Caco-2 (cell line): Measurements from ENCODE around the gene HNF1B. TPM values are rescaled to one million over a fixed set of nuclear protein-coding genes. Genes with fewer than 3 reads are reported as not detected.

ENCODE experiments used
- BruUV-seq: library from RNA; stranded (reverse); fragments of 400-500 nt; replicated peaks from 2 replicates; lab custom pipeline; 2021; lab: Mats Ljungman, UMichigan
- CTCF ChIA-PET: fragments of 300-600 bp; sonication (Branson Sonifier 250); formaldehyde crosslinking; loops from one replicate; lab custom pipeline; 2022; ENCODE audit warnings: antibody characterized with exemption; lab: Charles Lee
- POLR2A ChIA-PET: fragments of 300-600 bp; sonication (Branson Sonifier 250); formaldehyde crosslinking; loops from one replicate; lab custom pipeline; 2022; ENCODE audit warnings: antibody characterized with exemption; lab: Charles Lee
- DNase-seq, 2 experiments: peaks; one replicate each; pipeline versions ENCODE4 v3.0.0 to v3.0.0-alpha.2; 2020 to 2022
- H3K27me3 ChIP-seq: replicated peaks from 2 replicates; pipeline ENCODE4 v1.6.0; 2011; ENCODE audit warnings: low read length; ENCODE audit not compliant: control insufficient read depth, insufficient read depth
- H3K36me3 ChIP-seq: 2 replicates; pipeline ENCODE4 v1.5.1; 2011; ENCODE audit warnings: low read length; ENCODE audit not compliant: control insufficient read depth, insufficient read depth
- H3K4me1 ChIP-seq: fragments of 250-450 bp; sonication (Bioruptor Pico); 2 replicates; pipeline ENCODE4 v1.5.1; 2020; ENCODE audit warnings: mild to moderate bottlenecking
- H3K4me3 ChIP-seq: 2 replicates; pipeline ENCODE4 v1.5.1; 2011; ENCODE audit warnings: low read depth, mild to moderate bottlenecking, control low read depth, low read length
- H3K9me3 ChIP-seq: fragments of 250-450 bp; sonication (Bioruptor Pico); 2 replicates; pipeline ENCODE4 v1.5.1; 2020; ENCODE audit warnings: mild to moderate bottlenecking, moderate library complexity
- H3K27ac Mint-ChIP-seq: one replicate; pipeline ENCODE4 v1.8.0; 2022; ENCODE audit warnings: mixed read lengths; ENCODE audit not compliant: unreplicated experiment
- H3K27me3 Mint-ChIP-seq: one replicate; pipeline ENCODE4 v1.8.0; 2022; ENCODE audit warnings: mixed read lengths; ENCODE audit not compliant: insufficient read depth, unreplicated experiment
- H3K36me3 Mint-ChIP-seq: one replicate; pipeline ENCODE4 v1.8.0; 2022; ENCODE audit warnings: mild to moderate bottlenecking, mixed read lengths; ENCODE audit not compliant: insufficient read depth, unreplicated experiment
- H3K4me1 Mint-ChIP-seq: one replicate; pipeline ENCODE4 v1.8.0; 2022; ENCODE audit warnings: low read depth, mixed read lengths; ENCODE audit not compliant: unreplicated experiment
- H3K4me3 Mint-ChIP-seq: one replicate; pipeline ENCODE4 v1.8.0; 2022; ENCODE audit warnings: mild to moderate bottlenecking, moderate library complexity, mixed read lengths; ENCODE audit not compliant: unreplicated experiment
- H3K9me3 Mint-ChIP-seq: one replicate; pipeline ENCODE4 v1.8.0; 2022; ENCODE audit warnings: mixed read lengths; ENCODE audit not compliant: unreplicated experiment
- CTCF ChIP-seq, 2 experiments: fragments of 200-600 bp in 1 of 2; IDR thresholded peaks; 1 replicate in 1 of 2; 2 replicates in 1 of 2; pipeline versions ENCODE4 v1.5.1 to v1.8.0; 2011 to 2022; ENCODE audit warnings: antibody characterized with exemption in 1 of 2, control low read depth in 1 of 2, inconsistent platforms in 1 of 2, low read depth in 1 of 2, low read length in 1 of 2, mild to moderate bottlenecking in 1 of 2, moderate library complexity in 1 of 2; ENCODE audit not compliant: insufficient read depth in 1 of 2, severe bottlenecking in 1 of 2, unreplicated experiment in 1 of 2
- intact Hi-C: fragments of 100-400 bp; cut with micrococcal nuclease; formaldehyde crosslinking; loops from one replicate; pipeline ENCODE4 v1.10.0; 2022; ENCODE audit not compliant: unreplicated experiment
- total RNA-seq: library from RNA; stranded (reverse); gene quantifications from 2 replicates; pipeline ENCODE4 v1.2.3, GENCODE V29; 2022

The HNF1B gene
- total RNA-seq, 1 experiment from 2014 or later = 36.9 TPM

- ChIA-PET CTCF (interaction anchor here (0.6 to 2.7 kb wide), 14 partner anchors 12 to 927 kb away, joined by 3 to 17 read pairs (median 4); partner anchors contain the start of gene HNF1B), POLR2A (interaction anchor here (0.6 to 0.9 kb wide), 3 partner anchors 58 to 94 kb away, joined by 5 to 11 read pairs (median 10); partner anchors contain the start of gene HNF1B)
- H3K4me3 Mint-ChIP-seq = no peak overlapping the region
- no peaks in the 10 kb centered on the region for H3K9me3 ChIP-seq
- no peak overlapping the region for H3K27ac Mint-ChIP-seq
- H3K27me3 Mint-ChIP-seq = no peaks in the 10 kb centered on the region
- BruUV-seq = no TSS peak
- H3K36me3 Mint-ChIP-seq = no peaks in the 10 kb centered on the region
- H3K4me3 ChIP-seq = no peak overlapping the region
- H3K4me1 ChIP-seq = peaks cover 13% of the 10 kb centered on the region
- TF ChIP-seq CTCF (IDR thresholded peaks at IDR 0.05; ENCODE audit: insufficient read depth in 1 of 2, low read depth in 1 of 2, low read length in 1 of 2, severe bottlenecking in 1 of 2, unreplicated experiment in 1 of 2) = peak; percentile 70 to 71
- H3K9me3 Mint-ChIP-seq = no peaks in the 10 kb centered on the region
- H3K4me1 Mint-ChIP-seq = peaks cover 14% of the 10 kb centered on the region
- intact Hi-C loops = loop anchor here (1.0 to 5.0 kb wide), 4 partner anchors 57 to 166 kb away; no protein-coding TSS in a partner anchor
- DNase-seq = peak; percentile 64 to 66
- H3K27me3 ChIP-seq = no peaks in the 10 kb centered on the region
- H3K36me3 ChIP-seq = no peaks in the 10 kb centered on the region
These were observed 94.3 kb downstream of the HNF1B start for GRCh38 chr17:37650419-37651003.

GRCh38 chr17:37648555-37648954 is 96.3 kb downstream of the HNF1B start:
- POLR2A ChIA-PET = no interaction called here
- no peak overlapping the region for H3K4me3 Mint-ChIP-seq
- H3K4me1 Mint-ChIP-seq = peaks cover 30% of the 10 kb centered on the region
- Histone ChIP-seq H3K4me3 (no peak overlapping the region), H3K4me1 (peaks cover 27% of the 10 kb centered on the region), H3K27me3 (no peaks in the 10 kb centered on the region), H3K36me3 (no peaks in the 10 kb centered on the region), H3K9me3 (no peaks in the 10 kb centered on the region)
- TF ChIP-seq CTCF (IDR thresholded peaks at IDR 0.05; ENCODE audit: insufficient read depth in 1 of 2, low read depth in 1 of 2, low read length in 1 of 2, severe bottlenecking in 1 of 2, unreplicated experiment in 1 of 2) = no peak
- DNase-seq = no peak
- CTCF ChIA-PET = interaction anchor here (2.7 kb wide), 1 partner anchor 123 kb away, joined by 12 read pairs; no protein-coding TSS in a partner anchor
- no peaks in the 10 kb centered on the region for H3K9me3 Mint-ChIP-seq
- BruUV-seq = no TSS peak
- no peaks in the 10 kb centered on the region for H3K36me3 Mint-ChIP-seq
- intact Hi-C loops = no loop called here
- no peak overlapping the region for H3K27ac Mint-ChIP-seq
- H3K27me3 Mint-ChIP-seq = no peaks in the 10 kb centered on the region

GRCh38 chr17:37647856-37648255 is 97.0 kb downstream of the HNF1B start:
- peaks cover 27% of the 10 kb centered on the region for H3K4me1 ChIP-seq
- no peak overlapping the region for H3K4me3 ChIP-seq
- H3K36me3 ChIP-seq = no peaks in the 10 kb centered on the region
- TF ChIP-seq CTCF (IDR thresholded peaks at IDR 0.05; ENCODE audit: insufficient read depth in 1 of 2, low read depth in 1 of 2, low read length in 1 of 2, severe bottlenecking in 1 of 2, unreplicated experiment in 1 of 2) = no peak
- no peaks in the 10 kb centered on the region for H3K9me3 Mint-ChIP-seq
- CTCF ChIA-PET = interaction anchor here (2.7 kb wide), 1 partner anchor 123 kb away, joined by 12 read pairs; no protein-coding TSS in a partner anchor
- BruUV-seq = no TSS peak
- peaks cover 5% of the 10 kb centered on the region for H3K36me3 Mint-ChIP-seq
- no peaks in the 10 kb centered on the region for H3K27me3 ChIP-seq
- intact Hi-C loops = no loop called here
- H3K4me3 Mint-ChIP-seq = no peak overlapping the region
- no peaks in the 10 kb centered on the region for H3K9me3 ChIP-seq
- POLR2A ChIA-PET = no interaction called here
- no peaks in the 10 kb centered on the region for H3K27me3 Mint-ChIP-seq
- peaks cover 31% of the 10 kb centered on the region for H3K4me1 Mint-ChIP-seq
- H3K27ac Mint-ChIP-seq = no peak overlapping the region
- DNase-seq = no peak
